Measurements from ENCODE around the gene CCDC171.
"Not testable (repeated sequence)": the region's sequence is repeated elsewhere in the genome, so short reads cannot be mapped to it uniquely, and the experiment has no call there.

Gene CCDC171

DNA sequence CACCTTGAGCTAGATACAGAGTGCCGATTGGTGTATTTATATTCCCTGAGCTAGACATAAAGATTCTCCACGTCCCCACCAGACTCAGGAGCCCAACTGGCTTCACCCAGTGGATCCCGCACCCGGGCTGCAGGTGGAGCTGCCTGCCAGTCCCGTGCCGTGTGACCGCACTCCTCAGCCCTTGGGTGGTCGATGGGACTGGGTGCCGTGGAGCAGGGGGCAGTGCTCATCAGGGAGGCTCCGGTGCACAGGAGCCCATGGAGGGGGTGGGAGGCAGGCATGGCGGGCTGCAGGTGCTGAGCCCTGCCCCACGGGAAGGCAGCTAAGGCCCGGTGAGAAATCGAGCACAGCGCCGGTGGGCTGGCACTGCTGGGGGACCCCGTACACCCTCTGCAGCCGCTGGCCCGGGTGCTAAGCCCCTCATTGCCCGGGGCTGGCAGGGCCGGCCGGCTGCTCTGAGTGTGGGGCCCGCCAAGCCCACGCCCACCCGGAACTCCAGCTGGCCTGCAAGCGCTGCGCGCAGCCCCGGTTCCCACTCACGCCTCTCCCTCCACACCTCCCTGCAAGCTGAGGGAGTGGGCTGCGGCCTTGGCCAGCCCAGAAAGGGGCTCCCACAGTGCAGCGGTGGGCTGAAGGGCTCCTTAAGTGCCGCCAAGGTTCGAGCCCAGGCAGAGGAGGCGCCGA, 147.2 kb downstream of the CCDC171 start:
- not testable (repeated sequence) for DNase-seq

DNA sequence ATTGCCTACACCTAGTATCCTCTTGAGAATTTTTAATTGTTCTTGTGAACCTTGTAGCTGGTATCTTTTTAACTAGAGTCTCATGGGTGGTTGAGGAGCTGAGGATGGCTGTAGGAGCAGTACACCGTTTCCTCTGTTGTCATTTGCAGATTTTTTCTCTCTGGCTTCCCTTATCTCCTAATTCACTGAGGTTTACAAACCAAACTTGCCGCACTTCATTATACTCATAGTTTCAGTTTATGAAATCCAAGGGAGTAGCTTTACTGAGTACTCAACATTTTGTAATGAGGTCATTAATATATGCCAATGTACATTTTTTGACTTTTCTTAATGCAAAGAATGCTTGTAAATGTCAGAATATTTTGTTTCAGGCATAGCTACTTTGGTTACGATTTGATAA, 154.2 kb downstream of the CCDC171 start:
- DNase-seq = no peak

DNA sequence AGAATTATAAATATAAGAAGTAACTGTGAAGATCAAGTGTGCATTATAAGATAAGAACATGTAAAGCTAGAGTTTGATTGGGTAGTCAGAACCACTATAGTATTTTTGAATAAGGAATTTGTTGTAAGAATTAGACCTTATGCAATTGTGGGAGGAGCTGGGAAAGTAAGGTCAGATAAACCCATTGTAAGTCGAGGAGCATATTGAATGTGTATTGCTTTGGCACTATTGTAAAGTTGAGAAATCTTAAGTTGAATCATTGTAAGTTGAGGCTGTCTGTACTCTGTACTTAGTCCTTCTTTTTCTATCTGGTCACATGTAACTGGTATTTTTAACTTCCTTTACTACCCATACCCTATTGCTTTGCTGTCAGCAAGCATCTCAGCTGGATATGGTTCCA, 158.7 kb downstream of the CCDC171 start:
- DNase-seq = no peak

DNA sequence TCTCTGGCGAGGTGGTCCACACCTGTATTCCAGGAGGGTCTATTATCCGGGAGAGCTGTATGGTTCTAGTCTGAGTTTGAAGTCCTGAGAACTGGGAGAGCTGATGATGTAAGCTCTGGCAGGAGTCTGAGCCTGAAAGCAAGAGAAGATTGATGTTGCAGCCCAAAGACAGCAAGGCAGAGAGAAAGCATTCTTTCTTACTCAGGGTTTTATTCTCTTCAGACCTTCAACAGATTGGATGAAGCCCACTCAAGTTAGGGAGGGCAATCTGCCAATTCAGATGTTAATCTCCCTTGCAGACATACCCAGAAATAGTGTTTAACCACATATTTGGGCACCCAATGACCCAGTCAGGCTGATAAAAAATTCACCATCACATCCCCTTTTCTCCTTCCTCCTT, 159.1 kb downstream of the CCDC171 start:
- DNase-seq = no peak

DNA sequence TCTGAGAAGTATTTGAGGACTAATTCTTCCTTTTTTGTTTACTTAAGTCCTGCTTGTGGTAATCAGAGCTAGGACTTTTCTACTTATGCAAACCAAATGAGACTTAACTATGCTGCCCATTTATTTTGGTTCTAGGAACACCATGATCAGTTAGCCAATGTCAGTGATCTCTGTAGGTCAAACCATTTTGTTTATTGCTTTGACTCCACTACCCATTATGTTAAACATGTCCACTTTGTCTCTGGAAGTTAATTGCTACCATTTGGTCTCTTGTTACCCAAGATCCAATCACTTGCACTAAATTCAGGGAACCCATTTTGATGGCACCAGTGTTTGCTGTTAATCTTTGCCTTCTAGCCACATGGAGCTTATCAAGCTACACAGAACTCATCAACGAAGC, 161.9 kb downstream of the CCDC171 start:
- no peak for DNase-seq

DNA sequence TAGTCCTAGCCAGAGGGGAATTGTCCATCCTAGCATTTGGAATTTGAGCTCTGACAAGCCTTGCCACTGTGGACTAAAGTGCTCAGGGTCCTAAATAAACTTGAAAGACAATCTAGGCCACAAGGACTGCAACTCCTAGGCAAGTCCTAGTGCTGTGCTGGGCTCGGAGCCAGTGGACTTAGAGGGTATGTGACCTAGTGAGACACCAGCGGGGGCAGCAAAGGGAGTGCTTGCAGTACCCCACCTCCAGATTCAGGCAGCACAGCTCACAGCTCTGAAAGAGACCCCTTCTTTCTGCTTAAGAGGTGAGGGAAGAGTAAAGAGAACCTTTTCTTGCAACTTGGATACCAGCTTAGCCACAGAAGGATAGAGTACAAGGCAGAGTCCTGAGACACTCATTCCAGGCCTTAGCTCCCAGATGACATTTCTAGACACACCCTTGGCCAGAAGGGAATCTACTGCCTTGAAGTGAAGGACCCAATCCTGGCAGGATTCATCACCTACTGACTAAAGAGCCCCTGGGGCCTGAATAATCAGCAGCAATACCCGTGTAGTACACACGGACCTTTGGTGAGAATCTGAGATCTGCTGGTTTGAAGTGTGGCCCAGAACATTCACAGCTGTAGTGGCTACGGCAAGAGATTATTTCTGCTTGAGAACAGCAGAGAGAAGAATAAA, 164.6 kb downstream of the CCDC171 start:
- DNase-seq = no peak

DNA sequence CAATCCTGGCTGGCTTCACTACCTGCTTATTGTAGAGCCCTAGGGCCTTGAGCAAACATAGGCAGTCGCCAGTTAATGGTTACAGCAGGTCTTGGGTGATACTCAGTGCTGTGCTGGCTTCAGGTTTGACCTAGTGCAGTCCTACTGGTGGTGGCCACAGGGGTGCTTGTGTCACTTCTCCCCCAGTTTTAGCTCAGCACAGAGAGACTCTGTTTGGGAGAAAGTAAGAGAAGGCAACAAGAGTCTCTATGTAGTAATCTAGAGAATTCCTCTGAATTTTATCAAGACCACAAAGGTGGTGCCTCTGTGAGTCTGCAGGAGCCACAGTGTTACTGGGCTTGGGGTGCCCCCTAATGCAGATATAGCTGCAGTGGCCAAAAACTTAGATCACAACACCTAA, 165.6 kb downstream of the CCDC171 start:
- DNase-seq = no peak

DNA sequence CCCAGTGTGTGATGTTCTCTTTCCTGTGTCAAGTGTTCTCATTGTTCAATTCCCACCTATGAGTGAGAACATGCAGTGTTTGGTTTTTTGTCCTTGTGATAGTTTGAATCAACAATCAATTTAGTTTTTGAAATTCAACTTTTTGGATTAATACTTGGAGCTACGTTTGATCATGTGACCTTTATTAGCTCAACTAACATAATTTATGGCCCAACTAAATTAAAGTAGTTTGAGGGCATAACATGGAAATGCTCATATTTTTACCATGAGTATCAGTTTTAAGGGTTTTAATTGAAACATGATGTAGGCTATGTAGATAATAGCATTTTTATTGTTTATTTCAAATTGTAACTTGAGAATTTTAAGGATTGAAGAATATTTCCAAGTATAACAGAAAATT, 168.0 kb downstream of the CCDC171 start:
- DNase-seq = no peak

DNA sequence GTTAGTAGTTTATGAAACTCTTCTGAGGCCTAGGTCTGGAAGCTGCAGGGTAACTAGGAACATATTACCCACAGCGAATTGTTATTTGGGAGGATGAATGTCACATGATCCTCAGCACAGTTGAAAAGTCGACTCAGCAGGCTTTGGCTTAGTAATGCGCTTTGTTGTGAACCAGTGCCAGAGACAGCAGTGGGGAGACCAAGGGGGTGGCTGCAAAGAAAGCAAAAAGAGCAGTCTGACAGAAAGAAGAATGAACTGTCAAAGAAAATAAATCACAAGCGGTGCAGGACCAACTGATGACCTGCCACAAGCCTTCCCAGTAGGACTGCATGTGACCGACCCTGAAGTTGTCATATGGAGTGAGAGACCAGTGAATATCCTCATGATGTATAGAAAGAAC, 170.0 kb downstream of the CCDC171 start:
- no peak for DNase-seq

DNA sequence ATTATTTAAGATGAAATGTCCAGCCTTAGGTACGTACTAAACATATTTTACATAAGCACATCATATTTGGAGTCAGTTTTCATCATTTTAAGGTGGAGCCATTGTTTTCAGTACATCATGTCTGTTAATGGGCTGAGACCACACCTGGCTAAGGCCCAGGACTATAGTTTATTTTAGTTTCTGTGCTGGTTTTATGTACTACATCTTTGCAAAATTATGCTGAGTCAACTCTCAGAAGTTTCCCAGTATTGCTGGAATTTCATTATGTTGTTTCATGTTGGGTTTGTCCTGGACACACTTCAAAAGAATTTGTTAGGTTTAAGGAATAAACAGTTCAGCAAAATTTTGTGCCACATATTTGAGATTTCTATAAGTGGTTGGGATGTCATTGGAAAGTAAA, 171.2 kb downstream of the CCDC171 start:
- no peak for DNase-seq

DNA sequence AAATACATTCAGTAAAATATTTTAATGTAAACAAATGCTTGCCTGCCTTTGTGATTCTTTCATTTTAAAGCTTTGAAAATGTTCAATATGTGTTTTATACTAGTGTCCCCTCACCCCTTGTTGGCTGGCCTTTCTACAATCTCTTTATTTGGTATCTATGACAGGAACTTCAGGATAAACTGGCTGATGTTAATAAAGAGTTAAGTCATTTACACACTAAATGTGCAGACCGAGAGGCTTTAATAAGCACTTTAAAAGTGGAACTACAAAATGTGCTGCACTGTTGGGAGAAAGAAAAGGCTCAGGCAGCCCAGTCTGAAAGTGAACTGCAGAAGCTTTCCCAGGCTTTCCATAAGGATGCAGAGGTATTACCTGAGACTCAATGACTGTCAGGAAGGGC, 171.8 kb downstream of the CCDC171 start:
- no peak for DNase-seq

DNA sequence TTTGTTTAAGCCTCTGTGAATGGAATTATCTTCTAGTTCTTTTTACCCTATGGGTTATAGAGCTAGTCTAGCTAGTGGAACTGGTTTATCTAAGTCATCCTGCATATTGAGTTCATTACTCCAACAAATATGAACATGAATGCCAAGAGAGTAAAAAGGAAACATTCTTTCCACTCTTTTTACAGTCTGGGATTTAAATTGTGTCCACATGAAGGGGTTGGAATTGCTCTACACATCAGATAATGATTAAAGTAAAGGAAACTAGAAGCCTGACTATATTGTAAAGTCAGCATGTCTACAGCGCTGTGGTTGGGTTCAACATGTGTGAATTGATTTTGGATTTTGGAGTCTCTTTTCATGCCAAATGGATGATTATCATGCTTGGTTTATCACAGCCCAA, 173.1 kb downstream of the CCDC171 start:
- no peak for DNase-seq

DNA sequence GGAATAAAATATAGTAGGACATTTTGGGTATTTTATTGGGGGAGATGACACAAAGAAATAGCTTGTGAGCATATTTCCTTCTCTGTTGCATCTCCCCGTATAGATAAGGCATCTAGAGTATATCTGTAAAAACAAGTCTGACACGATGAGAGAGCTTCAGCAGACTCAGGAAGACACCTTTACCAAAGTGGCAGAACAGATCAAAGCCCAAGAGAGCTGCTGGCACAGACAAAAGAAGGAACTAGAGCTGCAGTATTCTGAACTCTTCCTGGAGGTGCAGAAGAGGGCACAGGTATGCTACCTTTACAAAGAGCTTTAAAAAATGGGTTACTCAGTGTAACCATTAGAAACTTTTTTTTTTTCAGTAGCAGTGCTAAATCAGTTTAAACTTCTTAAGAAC, 176.7 kb downstream of the CCDC171 start:
- DNase-seq = no peak

DNA sequence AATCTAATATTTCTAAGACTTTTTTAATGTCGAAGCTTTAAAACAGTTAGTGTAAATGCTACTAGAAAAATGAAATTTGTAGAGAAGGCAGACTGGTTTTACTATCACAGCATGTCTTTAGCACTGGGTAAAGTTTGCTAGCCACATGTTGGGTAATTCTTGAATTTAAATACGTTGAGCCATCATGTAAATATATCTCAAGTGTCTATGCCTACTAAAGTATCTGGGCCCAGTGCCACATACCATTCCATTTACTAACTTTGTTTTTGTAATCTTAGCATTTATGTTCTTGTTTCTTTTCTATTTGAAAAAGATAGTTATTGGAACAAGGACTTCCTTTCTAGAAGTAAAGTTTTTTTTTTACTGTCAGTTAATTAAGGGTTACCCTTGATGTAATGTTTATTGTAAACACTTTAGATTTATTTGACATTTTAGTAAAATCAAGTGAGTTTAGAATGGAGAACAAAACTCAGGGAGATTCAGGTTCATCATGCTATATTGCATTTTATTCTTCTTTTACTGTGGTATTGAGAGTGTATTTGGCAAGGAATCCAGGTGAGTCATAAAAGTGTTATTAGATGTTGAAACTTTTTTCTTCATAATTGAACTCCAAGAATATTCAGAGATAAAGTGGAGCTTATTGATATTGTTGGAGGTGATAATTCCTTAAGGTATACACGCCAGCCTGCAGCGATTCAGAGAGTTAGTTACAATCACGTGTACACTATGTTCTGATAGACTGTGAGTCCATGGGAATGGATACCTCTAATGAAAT, 182.4 kb downstream of the CCDC171 start:
- DNase-seq = no peak

DNA sequence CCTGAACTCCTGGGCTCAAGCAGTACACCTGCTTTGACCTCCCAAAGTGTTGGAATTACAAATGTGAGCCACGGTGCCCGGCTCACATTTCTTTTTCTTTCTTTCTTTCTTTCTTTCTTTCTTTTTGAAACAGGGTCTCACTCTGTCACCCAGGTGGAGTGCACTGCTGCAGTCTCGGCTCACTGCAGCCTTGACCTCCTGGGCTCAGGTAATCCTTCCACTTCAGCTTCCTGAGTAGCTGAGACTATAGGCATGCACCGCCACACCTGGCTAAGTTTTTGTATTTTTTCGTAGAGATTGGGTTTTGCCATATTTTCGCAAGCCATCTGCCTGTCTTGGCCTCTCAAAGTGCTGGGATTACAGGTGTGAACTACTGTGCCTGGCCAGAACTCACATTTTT, 183.7 kb downstream of the CCDC171 start:
- DNase-seq = no peak

DNA sequence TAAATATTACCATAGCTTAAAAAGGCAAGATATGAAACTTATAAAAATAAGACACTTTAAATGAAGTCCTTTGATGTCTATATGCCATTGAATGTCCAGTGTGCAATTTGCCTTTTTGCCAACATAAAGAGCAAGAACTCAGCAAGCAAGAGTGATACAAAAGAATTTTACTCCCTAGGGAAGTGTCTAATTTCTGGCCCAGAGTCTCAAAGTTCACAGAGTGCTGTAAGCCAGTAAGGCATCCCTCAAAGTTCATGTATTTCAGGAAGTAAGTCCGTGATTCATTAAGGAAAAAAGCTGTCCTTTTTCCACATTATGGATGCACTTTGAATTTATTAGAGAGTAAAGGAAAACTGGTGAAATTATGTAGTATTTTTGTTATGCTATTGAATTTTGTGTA, 185.2 kb downstream of the CCDC171 start:
- no peak for DNase-seq

DNA sequence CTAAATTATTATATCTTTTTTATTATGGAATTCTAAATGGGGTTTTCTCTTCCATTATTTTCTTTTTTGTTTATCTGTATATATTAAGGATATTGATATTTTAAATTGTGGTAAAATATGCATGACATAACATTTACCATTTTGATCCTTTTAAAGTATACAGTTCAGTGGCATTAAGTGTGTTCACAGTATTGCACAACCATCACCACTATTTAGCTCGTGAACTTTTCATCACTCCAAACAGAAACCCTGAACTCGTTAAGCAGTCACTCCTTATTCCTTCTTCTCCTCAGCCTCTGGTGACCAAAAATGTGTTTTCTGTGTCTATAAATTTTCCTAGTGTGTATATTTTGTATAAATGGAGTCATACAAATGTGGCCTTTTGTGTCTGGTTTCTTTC, 188.2 kb downstream of the CCDC171 start:
- no peak for DNase-seq

DNA sequence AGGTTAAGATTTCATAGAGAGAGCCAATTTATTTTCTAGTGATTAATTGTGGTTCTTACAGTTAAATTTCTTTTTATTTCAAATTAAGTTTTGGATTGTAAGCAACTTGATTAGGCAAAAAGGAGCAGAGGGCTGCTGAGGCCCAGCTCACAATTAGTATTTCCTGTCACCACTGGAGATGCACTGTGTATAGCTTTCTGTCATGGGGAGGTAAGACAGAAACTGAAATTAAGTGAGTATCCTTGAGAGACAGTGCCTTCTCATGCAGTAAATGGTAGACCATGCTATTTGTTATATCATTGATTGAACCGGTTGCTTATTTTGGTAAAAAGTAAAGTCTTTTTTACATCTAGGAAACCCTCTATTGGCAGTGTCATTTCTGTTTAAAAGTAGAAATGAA, 190.7 kb downstream of the CCDC171 start:
- DNase-seq = no peak

DNA sequence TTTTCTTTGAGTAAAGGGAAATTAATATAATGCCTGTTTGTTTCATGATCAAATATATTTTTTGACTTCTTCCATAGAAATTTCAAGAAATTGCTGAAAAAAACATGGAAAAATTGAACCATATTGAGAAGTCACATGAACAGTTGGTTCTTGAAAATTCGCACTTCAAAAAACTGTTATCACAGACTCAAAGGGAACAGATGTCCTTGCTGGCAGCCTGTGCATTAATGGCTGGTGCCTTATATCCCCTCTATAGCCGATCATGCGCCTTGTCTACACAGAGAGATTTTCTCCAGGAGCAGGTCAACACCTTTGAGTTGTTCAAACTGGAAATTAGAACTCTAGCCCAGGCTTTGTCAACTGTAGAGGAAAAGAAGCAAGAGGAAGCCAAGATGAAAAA, 191.4 kb downstream of the CCDC171 start:
- DNase-seq = no peak

DNA sequence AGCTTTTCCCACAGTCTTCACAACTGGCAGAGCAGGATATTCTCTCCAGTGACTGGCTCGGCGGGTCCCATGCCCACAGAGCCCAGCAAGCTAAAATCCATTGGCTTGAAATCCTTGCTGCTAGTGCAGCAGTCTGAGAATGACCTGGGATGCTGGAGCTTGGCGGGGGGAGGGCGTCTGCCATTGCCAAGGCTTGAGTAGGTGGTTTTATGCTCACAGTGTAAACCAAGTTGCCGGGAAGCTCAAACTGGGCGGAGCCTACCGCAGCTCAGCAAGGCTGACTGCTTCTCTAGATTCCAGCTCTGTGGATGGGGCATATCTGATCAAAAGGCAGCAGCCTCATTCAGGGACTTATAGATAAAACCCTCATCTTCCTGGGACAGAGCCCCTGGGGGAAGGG, 194.1 kb downstream of the CCDC171 start:
- no peak for DNase-seq

DNA sequence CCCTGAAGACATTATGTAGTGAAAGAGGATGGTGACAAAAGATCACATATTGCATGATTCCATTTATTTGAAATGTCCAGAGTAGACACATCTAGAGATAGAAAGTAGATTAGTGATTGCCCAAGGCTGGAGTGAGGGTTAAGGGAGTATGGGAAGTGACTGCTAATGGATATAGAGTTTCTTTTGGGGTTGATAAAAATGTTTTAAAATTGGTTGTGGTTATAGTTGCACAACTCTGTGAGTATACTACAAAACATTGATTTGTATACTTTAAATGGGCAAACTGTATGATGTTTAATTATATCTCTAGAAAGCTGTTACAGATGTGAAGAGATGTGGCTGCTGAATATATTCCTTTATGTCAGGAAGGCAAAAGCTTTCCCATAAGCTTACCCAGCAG, 202.8 kb downstream of the CCDC171 start:
- DNase-seq = no peak

DNA sequence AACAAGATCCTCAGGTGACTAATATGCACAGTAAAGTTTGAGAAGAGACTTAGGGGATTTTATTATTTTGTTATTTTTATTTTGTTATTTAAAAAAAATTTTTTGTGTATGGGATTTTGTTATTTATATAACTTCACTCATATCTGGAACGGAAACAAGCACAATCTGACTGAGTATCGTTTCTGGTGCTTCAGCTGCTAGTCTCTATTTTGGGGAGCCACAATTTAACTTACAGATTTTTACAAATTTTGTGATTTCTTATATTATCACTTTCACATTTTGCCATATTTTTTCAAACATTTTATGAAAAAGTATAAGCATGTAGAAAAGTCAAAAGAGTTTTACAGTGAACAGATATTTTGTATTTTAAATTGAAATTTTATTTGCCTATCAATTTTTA, 208.7 kb downstream of the CCDC171 start:
- DNase-seq = no peak

DNA sequence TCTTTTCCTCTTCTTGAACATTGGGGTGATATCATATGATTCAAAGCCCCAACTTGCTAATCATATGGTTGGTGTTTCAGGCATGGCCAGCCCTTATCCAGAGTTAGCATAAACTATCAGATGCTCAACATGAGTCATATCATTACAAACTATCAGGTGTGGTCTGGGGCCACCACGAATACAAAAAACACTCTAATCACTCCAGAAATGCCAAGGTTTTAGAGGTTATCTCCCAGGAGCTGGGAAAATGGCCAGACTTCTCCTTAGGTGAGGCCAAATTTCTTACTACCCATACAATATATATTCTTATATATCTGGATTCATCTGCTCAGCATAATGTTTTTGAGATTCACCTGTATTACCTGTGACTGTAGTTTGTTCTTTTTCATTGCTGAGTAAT, 210.5 kb downstream of the CCDC171 start:
- no peak for DNase-seq

DNA sequence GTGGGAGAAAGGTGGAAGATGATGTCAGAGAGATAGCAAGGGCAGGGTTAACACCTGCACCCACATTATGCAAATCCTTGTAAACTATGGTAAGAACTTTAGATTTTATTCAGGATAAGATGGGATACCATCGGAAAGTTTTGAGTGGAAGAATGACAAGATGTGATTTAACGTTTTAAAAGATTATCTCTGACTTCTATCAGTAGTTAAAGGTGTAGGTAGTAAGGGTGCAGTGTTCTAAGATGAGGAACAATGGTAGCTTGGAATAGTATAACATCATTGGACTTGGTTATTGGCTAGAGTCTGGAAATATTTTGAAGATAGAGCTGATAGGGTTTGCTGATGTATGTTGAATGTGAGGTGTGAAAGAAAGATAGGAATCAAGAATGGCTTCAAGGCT, 211.3 kb downstream of the CCDC171 start:
- no peak for DNase-seq

All from SHP77 treated with DMSO at 0.1 percent for 48 hours (cell line).